Stimulated activated CD4-positive, alpha-beta T cell treated with anti-CD3 and anti-CD28 coated beads, Interleukin-4, amount 100 ng/mL, for 4 hours (primary cell): ENCODE data around the gene NAT9.

Source experiments
- DNase-seq, 2 experiments: peaks; one replicate each; pipeline ENCODE4 v3.0.0-alpha.2; 2020

NAT9 gene

DNA sequence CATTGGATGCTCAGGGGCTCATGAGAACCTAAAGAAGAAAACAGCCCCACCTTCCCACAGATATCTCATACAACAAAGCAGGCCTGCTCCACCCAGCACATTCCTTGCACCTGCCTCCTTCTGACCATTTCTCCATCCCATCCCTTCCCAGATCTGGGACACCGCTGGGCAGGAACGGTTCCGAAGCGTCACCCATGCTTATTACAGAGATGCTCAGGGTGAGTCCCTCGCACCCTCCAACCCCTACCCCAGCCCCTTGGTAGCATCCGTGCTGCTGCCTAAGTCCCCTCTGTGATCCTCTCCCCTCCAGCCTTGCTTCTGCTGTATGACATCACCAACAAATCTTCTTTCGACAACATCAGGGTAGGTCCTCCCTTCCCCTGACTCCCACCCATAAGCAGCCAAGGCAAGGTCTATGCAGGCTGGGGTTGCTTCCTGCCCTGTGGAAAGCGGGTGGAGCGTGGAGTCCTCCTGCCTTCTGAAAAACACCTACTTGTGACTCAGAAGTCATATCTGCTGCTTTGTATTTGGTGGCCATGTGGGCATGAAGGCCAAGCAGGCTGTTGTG, 33.1 kb downstream of the NAT9 start:
- DNase-seq: no peak

DNA sequence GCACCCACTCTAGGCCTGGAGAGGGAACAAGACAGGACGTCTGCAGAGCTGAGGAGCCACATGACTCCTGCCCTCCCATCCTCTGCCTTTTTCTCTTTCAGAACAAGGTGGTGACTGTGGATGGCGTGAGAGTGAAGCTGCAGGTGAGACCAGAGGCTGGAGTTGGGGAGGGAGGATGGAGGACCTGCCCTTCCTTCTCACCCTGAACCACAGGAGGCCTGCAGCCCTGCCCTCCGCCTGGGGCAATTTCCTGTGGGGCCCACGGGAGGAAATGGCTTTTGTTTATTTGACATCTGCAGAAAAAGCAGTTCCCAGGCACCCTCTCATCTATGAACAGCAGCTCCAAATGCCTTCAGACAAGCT, 34.0 kb downstream of the NAT9 start:
- DNase-seq: peak in 1 of 2 experiments; percentile 39

DNA sequence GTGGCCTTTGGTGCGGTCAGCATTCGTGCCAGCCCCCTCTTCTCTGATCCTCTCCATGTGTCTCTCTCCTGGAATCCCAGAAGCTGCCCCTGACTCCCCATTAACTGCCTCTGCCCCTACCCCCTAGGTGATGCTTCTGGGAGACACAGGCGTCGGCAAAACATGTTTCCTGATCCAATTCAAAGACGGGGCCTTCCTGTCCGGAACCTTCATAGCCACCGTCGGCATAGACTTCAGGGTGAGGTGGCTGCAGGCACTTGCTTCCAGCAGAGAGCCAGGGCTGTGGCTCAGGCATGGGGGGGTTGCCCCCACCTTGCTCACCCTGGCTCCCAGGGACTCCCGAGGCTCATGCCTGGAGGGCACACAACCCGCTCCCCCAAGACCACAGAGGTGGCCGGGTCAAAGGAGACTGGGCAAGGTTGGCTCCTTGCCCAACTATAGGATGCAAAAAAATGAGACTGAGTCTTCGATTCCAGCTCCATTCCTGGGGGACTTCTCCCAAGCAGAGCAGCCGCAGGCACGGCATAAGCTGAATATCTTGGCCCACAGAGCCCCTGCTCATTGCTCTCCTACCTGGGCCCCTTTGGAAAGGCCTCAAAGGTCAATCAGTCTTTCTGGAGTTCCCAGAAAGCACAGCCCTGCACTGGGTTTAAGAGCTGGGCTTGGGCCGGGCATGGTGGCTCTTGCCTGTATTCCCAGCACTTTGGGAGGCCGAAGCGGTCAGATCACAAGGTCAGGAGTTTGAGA, 35.3 kb downstream of the NAT9 start:
- DNase-seq: no peak

DNA sequence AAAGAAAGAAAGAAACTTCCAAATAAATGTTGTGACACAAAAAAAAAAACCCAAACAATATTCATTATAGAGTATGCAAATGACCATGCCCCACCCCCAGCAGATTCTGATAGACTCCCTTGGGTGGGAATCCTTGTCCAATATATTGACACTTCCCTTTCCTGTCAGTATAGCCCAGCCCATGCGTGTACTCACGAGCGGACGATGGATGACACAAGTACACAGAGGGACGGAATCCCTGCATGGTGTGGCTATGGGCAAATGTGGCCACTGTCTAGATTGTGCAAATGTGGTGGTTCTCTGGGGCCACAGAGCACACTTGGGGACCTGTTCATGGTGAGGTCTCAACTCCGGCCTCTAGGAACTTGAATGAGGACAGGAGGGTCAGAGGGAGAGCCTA, 36.0 kb downstream of the NAT9 start:
- no peak for DNase-seq

DNA sequence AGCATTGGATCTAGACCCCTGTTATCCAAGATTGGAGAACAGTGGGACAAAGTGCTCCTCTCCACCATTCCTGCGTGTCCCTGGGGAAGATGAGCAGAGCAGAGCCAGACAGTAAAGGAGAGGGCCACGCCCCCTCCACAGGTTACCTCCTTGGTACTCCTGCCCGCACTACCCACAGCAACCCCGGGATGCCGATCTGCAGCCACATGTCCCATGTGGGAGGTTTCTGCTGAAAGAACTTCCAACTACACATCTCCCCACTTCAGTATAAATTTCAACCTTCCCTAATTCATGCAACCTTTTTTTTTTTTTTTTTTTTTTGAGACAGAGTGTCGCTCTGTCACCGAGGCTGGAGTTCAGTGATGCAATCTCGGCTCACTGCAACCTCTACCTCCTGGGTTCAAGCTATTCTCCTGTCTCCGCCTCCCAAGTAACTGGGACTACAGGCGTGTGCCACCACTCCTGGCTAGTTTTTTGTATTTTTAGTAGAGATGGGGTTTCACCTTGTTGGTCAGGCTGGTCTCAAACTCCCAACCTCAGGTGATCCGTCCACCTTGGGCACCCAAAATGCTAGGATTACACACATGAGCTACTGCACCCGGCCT, 36.8 kb downstream of the NAT9 start:
- DNase-seq: no peak

DNA sequence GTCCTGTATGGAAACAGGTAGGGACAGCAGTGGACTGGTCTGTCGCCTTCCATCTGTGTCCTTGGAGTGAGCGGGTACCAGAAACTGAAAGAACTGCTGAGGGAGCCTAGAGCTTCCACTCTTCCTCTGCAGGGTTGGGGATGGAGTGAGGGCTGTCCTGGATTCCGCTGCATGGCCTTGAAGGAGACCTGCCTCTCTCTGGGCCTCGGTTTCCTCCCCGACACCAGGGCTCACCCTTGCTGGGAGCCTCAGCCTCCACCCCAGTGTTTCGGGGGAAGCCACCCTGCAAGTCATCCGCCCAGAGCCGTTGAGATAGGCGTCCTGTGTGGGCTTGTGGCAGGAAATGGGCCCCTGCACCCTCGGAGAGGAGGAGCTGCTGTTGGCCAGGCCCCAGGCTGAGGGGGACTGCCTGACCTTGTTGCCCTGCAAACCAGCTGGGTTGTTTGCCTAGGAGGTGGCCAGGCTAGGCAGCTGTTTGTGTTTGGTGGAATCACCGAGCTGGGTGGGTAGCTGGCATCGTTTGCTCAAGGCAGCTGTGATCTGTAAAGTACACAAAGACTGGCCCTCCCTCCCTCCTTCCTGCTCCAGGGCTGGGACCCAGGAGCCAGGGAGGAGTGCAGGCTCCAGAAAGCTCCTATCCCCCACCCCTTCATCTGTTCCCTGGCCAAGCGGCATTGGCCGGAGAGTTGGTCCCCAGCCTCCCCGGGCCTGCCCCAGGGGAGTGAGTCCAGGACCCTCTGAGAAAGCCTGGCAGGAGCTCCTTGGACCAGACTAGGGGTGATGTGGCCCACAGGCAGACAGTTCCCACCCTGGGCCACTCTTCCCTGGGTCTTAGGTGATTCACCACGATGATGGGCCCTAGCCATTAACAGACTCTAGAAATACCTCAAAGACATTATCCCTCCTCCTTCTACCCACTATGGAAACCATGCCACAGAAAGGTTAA, 37.8 kb downstream of the NAT9 start:
- DNase-seq: peak; percentile 60 to 65

DNA sequence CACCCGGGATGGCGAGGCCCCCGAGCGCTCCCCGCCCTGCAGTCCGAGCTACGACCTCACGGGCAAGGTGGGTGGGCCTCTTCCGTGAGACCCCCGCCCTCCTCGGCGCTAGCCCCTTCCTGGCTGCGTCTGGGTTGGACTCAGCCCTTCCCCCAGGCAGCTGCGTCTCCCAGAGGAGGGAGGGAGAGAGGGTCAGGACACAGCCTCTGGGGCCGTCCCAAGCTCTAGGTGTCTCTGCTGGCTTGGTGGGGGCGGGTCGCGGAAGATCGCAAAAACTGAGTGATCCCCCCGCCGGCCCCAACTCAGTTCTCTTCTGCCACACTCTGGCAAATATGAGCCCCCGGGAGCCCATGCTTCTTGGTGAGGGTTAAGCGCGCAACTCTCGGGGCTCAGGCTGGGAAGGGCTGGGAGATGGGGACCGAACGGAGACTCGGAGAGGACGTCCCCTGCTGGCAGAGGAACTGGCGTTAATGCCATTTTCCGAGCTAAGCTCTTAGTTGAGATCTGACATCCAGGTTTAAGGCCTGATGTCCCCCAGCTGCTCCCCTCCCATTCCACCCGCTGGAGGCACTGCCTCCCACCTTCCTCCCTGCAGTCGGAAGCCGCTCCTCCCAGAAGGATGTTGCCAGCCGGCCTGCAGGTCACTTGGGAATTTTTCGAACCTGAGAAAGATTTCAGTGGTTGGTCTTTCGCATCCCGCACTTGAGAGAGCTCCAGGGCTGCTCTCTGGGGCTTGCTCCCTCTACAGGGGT, 38.7 kb downstream of the NAT9 start:
- DNase-seq: no peak

DNA sequence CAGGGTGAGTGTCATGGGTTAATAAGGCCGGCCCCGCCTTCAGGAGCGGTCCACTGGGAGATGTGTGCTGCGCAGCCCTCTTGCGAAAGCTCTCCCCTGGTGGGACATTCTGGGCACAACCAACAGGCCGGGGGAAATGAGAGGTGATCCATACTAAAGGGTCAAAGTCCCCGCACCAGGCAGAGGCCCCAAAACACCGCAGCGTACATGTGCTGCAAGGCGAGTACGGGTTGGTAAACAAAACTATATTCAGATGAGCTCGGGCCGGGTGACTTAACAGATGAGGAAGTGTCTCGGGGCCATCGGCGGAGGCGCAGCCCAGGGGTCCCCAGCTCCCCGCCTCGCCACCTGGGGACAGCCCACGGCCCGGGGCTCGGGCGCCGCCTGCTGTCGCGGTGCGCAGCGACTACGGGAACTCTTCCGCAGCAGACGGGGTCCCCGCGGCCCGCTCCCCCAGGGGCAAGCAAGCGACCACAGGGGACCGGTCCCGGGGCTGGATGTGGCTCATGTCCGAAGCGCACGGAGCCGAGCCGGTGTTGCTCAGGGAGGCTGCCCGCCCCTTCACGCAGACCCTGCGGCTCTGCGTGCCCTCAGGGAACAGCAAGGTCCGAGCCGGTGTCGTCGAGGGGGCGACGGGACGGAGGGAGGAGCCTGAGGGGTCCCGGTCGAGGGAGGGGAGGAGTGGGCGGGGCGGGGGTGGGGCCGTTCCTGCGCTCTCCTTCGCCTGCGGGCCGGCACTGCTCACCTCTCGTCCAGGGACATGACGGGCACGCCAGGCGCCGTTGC, 39.4 kb downstream of the NAT9 start, which contains the start of gene RAB37:
TSS of gene RAB37 (plus strand) at position 744 of the 786 bp plus-strand sequence. CDS start at position 761, 17 bp downstream.
- DNase-seq: peak in 1 of 2 experiments; percentile 47

DNA sequence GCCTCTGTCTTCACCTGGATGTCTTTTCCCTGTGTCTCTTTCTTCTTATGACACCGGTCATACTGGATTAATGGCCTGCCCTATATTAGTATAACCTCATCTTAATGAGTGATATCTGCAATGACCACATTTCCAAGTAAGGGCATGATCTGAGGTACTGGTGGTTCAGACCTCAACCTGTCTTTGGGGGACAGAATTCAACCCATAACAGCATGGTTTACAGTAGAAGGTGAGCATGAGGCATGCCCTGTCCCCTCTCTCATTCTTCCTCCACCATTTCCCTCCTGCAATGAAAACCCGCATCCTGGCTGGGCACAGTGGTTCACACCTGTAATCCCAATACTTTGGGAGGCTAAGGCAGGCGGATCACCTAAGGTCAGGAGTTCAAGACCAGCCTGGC, 41.9 kb downstream of the NAT9 start:
- no peak for DNase-seq

DNA sequence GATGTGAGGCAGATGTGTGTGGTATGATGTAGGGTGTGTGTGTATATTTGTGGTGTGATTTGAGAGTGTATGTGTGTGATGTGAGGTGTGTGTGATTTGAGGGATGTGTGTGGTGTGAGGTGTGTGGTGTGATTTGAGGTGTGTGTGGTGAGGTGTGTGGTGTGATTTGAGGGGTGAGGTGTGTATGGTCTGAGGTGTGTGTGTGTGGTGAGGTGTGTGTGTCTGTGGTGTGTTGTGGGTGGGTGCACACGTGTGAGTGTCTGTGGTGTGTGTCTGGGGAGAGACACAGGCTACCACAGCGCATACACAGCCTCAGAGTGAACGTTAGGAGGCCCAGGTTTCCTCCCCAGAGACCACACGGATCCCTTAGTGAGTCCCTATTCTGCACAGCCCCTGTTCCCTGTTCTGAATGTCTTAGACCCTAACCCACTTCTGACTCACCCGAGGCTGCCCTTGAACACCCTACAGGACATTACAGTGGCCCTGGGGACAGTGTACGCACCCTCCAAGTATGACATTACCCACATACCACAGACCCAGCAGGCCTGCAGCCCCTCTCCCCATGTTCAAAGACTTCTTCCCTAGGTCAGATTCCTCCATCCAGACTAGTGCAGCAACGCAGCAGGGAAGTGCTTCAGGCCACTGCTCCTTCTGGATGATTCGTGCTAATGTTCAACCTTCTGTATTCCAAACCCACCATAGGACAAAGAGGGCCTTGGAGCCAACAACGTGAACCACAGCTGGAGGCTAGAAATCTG, 42.6 kb downstream of the NAT9 start:
- no peak for DNase-seq

DNA sequence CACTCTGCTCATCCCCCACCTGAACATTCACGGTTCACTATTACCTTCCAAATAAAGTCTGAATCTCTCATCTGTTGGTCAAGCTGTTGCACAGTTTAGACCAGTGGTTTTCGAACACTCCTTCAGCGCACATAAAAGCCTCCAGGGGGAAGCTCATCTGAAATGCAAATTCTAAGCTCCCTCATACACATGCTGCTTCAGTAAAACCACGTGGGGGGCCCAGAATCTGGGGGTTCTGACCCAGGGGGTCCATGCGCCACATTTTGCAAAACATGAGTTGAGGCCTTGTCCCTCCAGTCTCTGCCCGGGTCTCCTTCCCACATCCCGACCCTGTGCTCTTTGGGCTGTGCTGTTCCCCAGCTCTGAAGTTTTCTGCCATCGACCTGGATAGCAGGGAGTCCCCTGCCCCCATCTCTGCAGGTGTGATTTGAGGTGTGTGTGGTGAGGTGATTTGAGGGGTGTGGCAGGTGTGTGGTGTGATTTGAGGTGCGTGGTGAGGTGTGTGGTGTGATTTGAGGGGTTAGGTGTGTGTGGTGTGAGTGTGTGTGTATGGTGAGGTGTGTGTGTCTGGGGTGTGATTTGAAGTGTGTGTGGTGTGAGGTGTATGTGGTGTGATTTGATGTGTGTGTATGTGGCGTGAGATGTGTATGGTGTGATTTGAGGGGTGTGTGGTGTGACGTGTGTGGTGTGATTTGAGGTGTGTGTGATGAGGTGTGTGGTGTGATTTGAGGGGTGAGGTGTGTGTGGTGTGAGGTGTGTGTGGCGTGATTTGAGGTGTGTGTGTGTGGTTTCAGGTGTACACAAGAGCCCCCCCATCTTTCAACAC, 43.9 kb downstream of the NAT9 start:
- DNase-seq: no peak

DNA sequence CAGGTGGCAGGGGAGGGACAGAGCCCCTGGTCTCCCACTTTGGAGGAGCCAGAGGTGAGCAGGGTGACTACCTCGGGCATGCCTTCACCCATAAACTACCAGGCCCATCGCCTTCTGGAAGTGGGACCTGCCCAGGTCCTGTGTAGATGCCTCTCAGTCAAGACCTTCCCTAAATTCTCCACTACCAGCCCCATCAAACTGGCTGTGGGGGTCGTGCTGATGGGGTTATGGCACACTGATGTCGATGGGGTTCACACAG, 44.9 kb downstream of the NAT9 start:
- no peak for DNase-seq

DNA sequence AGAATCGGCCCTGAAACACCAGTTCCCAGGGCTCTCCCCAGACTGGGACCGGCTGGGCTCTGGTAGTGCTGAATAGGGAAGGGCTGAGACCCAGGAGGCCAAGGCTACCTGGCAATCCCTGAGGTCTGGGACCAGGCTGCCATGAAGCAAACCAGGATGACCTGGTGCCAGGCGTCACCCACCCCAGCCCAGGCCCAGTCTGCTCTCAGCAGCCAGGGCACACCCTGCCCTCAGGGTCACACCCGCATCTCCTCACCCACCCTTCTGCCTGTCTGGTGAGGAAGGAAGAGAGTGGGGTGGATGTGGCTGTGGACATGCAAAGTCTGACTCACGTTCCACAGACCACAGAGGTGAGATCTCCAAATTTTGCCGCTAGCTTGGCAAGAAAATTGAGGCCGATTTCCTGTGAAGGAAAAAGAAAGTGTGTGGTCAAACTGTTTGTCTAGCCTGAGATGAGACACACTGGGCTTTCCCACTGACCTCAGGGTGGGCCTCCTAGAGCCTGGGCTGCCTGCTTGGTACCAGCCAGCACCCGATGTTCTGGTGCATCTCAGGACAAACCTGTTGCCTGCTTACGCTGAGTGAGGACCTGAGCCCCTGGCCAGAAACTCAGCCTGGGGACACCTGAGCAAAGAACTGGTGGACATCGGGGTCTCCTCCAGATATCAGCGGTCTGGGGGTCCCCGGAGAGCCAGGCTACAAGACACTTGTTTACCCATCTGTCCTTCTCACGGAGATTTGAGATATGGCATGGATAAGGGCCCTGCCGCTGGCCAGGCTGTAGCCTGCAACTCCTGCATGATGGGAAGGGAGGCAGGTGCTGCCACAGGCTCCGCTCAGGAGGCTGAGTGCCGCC, 45.4 kb downstream of the NAT9 start:
- peak in 1 of 2 experiments; percentile 37 for DNase-seq

DNA sequence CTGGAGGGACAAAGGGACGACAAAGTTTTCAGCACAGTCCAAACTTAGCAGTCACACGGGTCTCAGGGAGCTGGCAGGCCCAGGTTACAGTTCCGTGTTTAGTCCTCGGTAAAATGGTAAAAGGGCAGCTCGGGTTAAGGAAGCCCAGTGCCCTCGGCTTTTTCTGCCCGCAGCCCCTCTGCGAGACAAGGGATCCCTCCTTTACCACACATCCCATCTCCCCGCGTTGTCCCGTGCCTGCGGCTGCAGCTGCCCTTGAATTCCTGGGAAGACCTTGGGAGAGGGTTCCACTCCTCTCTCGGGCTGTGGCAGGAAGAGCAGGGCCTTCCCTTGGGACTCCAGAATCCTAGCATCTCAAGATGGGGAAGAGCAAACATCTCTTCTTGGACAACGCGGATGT, 46.3 kb downstream of the NAT9 start:
- DNase-seq: no peak

DNA sequence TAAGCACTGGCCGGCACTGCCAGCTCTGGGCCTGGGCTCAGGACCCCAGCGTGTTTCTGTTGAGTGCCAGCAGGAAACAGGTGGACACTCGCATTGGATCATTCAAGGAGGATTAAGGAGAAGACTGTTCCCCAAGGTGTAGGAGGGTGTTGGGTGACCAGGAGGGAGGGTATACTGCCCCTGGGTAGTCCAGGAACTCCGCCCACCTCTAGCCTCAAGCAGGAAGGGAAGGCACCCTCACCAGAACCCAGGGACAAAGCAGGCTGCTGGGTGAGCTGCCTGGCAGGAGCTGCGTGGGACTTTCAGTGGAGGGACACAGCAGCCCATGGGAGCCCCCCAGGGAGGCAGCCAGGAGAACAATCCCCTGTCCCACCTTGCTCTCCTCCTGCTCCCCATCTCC, 46.8 kb downstream of the NAT9 start:
- no peak for DNase-seq

DNA sequence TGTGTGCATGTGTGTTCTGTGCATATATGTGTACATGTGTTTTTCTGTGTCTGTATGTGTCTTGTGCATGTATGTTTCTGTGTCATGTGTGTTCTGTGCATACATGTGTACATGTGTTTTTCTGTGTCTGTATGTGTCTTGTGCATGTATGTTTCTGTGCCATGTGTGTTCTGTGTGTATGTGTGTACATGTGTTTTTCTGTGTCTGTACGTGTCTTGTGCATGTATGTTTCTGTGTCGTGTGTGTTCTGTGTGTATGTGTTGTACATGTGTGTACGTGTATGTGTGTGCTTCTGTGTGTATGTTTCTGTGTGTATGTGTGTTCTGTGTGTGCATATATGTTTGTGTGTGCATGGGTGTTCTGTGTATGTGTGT, 47.5 kb downstream of the NAT9 start:
- no peak for DNase-seq

DNA sequence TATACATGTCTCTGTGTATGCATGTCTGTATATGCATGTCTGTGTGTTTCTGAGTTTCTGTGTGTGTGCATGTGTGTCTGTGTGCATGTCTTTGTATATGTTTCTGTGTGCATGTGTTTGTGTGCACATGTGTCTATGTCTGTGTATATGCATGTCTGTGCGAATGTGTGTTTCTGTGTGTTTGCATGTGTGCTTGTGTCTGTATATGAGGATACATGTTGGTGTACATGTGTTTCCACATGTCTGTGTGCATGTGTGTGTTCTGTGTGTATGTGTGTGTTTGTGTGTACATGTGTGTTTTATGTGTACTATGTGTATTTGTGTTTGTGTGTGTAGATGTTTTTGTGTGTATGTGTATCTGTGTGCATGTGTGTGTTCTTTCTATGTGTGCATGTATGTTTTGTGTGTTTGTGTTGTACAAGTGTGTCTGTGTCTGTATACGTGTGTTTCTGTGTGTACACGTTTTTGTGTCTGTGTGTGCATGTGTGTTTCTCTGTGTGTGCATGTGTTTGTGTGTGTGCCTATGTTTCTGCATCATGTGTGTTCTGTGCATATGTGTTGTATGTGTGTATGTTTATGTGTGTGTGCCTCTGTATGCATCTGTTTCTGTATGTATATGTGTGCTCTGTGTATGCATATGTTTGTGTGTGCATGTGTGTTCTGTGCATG, 48.0 kb downstream of the NAT9 start:
- no peak for DNase-seq

DNA sequence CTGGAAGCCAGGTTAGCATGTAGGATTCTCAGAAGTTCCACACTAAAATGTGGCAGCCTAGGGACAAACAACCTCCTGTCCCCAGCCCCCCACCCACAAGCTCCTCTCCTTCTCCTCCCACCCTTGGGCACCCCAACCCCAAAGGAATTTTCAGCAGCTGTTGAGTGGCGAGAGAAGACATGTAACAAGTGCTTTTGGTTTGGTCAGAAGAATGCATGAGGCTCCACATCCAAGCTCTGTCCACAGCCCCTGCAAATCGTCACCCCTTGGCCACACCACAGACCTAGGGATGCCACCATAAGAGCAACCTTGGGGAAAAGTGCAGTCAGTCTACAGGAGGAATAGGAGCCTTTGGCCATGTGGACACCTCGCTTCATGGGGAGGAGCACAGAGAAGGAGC, 51.0 kb downstream of the NAT9 start:
- no peak for DNase-seq

DNA sequence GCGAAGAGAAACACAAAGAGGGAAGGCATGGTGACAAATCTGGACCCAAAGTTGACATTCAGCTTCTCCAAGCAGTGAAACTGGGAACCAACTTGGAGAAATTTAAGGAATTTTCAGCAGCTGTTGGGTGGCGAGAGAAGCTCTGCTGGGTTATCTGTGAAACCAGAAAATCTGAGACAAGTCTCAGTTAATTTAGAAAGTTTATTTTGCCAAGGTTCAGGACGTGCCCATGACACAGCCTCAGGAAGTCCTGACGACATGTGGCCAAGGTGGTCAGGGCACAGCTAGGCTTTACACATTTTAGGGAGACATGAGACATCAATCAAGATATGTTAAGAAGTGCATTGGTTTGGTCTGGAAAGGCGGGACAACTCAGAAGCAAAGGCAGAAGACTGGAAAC, 52.3 kb downstream of the NAT9 start:
- no peak for DNase-seq
